DND-41 (cell line): ENCODE results near the gene ACSL4.

ENCODE experiments used
- CTCF ChIP-seq: IDR thresholded peaks from 2 replicates; pipeline ENCODE4 v1.5.1; 2012; ENCODE audit warnings: borderline replicate concordance, low read length, moderate library complexity, mild to moderate bottlenecking; ENCODE audit not compliant: poor library complexity, severe bottlenecking; ENCODE audit errors: extremely low read depth
- EZH2 ChIP-seq: IDR thresholded peaks from 3 replicates; pipeline ENCODE4 v1.6.1; 2012; ENCODE audit warnings: borderline replicate concordance, low read depth, mild to moderate bottlenecking, moderate library complexity, low read length, inconsistent platforms; ENCODE audit not compliant: severe bottlenecking

DNA sequence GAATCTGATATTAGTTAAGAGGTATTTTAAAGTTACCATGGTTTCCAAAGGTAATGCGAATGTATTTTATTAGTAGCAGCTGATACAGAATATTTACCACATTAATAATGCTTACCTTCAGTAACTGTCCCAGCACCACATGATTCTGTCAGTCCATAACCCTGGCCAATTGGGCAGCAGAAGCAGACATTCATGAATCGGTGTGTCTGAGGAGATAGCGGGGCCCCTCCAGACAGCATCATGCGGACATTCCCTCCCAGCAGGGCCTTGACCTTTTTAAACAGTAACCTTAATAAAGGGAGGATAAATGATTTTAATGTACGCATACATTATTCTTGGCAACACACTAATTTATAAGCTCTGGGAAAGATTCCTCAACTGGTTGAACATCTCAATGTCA, 65.1 kb downstream of the ACSL4 start:
- no peak for TF ChIP-seq CTCF
- no peak for TF ChIP-seq EZH2
